HUES48 (cell line): Measurements from ENCODE around the gene OGFOD2.
"Not testable (repeated sequence)": the region's sequence is repeated elsewhere in the genome, so short reads cannot be mapped to it uniquely, and the experiment has no call there.

ENCODE experiments used
- H3K27ac ChIP-seq: one replicate; pipeline ENCODE4 v1.7.0; 2013; ENCODE audit warnings: low read depth, low read length, inconsistent platforms
- H3K27me3 ChIP-seq: 2 replicates; pipeline ENCODE4 v1.6.1; 2013; ENCODE audit warnings: mild to moderate bottlenecking, low read length; ENCODE audit not compliant: control insufficient read depth, insufficient read depth
- H3K36me3 ChIP-seq: 2 replicates; pipeline ENCODE4 v1.6.1; 2013; ENCODE audit warnings: low read length; ENCODE audit not compliant: control insufficient read depth, insufficient read depth
- H3K4me1 ChIP-seq: 2 replicates; pipeline ENCODE4 v1.6.1; 2013; ENCODE audit warnings: mild to moderate bottlenecking, low read length; ENCODE audit not compliant: control insufficient read depth, insufficient read depth
- H3K4me3 ChIP-seq: 2 replicates; pipeline ENCODE4 v1.5.1; 2013; ENCODE audit warnings: mild to moderate bottlenecking, low read depth, low read length
- H3K9ac ChIP-seq: 2 replicates; pipeline ENCODE4 v1.6.1; 2013; ENCODE audit warnings: mild to moderate bottlenecking, low read depth, low read length, moderate library complexity
- H3K9me3 ChIP-seq: 2 replicates; pipeline ENCODE4 v1.6.1; 2013; ENCODE audit warnings: low read length; ENCODE audit not compliant: control insufficient read depth, insufficient read depth

OGFOD2 gene

DNA sequence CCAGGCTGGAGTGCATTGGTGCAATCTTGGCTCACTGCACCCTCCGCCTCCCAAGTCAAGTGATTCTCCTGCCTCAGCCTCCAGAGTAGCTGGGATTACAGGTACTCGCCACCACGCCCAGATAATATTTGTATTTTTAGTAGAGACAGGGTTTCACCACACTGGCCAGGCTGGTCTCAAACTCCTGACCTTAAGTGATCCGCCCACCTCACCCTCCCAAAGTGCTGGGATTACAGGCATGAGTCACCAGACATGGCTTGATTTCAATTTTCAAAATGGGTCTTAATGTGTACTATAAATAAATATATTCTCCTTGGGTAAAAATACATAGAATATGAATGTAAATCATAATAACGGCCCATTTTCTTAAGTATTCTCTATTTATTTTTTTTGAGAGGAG, 33.7 kb upstream of the OGFOD2 start:
- H3K4me3 ChIP-seq, H3K9ac ChIP-seq, H3K27ac ChIP-seq, H3K9me3 ChIP-seq, H3K4me1 ChIP-seq, H3K27me3 ChIP-seq, H3K36me3 ChIP-seq: not testable (repeated sequence)

DNA sequence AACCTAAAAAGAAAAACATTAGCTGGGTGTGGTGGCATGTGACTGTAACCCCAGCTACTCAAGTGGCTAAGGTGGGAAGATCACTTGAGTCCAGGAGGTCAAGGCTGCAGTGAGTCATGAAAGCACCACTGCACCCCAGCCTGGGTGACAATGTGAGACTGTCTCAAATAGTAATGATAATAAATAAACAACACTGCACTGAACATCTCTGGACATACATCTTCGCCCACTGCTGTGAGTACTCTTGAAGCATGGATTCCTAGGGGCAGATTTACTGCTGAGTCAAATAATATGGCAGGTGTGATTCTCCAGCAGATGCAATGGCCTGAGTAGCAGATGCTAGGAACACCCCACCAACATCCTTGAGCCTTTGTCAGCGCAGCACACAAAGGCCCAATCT, 32.4 kb upstream of the OGFOD2 start:
- Histone ChIP-seq H3K9me3 (no peaks in the 10 kb centered on the region), H3K27me3 (no peaks in the 10 kb centered on the region), H3K4me1 (no peaks in the 10 kb centered on the region), H3K9ac (no peak overlapping the region), H3K4me3 (no peak overlapping the region), H3K36me3 (no peaks in the 10 kb centered on the region), H3K27ac (no peak overlapping the region)

DNA sequence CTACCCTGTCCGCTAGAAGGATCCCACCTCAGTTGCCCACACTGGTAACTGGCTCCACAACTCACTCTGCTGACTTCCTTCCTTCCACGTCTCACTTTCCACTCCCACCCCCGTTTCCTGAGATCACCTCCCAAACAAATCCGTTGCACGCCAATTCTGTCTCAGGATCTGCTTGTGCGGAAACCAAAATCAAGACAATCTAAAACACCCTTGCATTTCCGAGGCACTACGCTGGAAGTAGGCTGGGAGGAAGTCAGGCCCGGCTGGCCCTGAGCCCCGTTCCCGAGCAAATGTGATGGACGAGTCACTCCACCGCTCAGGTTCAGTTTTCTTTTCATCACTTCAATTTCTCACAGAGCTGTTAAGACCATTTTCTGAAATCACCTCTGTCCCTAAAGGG, 31.8 kb upstream of the OGFOD2 start:
- no peak overlapping the region for H3K4me3 ChIP-seq
- no peak overlapping the region for H3K27ac ChIP-seq
- H3K36me3 ChIP-seq, result no peaks in the 10 kb centered on the region
- no peaks in the 10 kb centered on the region for H3K9me3 ChIP-seq
- no peaks in the 10 kb centered on the region for H3K4me1 ChIP-seq
- no peaks in the 10 kb centered on the region for H3K27me3 ChIP-seq
- no peak overlapping the region for H3K9ac ChIP-seq

DNA sequence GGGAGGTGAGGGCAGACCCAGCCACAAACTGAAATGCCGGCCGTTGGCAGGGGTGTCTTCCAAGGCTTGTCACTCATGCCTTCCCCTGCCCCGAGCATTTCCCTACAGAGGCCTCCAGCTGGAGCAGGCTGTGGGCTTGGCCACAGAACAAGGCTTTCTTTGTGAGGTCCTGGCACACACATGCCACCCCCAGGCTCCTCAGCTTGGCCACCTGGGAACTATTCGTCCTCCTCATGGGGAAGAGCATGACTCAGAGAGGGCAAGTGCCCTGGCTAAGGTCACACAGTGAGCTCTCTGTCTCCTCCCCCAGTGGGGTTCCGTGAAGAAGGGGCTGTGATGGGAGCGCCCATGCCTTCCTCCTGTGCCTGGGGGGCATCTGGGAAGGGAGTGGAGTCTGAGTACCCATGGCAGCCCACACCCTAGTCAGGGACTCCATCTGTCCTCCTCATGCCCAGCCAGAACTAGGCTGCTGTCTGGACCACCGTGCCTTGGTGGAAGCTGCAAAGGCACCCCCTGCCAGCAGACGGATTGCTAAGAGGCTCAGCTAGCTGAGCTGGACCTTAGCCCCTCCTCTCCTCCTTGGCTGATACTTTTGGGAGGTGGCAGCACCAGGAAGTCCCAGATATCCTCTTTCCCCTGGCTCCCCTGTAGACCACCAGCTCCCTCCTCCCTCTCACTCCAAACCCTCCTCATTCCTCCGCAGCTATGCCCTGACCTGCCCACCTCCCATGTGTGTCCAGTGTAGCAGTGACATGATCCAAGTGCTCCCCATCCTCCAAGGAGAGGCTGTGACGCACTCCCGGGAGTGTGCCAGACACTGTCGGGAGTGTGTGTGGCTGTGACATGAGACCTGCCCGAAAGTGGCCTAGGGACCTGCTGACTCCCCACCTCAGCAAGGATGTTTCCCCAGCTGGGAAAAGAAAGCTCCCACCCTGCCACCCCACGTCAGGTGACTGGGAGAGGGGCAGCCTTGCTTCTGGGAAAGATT, 30.1 kb upstream of the OGFOD2 start:
- Histone ChIP-seq H3K9ac (no peak overlapping the region), H3K27ac (no peak overlapping the region)

DNA sequence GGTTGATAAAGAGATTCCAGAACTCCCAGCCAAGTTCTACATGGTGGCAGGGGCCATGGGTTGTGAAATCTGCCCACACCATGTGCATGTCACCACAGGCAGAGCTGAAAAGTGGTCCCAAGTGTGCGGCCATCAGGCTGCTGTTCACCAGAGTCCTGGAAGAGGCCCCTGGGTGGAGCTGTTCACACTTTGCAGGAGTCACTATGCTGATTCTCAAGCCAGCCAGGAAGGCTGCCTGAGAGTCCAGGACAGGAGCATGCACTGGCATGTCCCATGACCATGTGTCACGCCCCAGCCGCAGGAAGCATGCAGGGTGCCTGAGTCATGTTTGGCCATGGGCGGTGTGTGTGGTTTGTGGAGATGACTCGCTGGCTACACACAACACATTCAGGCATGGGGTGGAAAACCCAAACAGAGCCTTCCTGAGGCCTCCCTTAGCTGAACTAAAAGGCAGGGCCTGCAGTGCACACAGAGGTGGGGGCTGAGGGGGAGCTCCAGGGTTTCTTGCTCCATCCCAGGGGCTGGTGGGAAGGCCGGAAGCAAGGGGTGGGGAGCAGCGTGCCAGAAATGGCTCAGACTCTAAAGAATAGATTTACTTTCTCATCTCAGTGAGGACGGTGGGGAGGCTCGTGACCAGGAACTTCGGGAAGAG, 28.2 kb upstream of the OGFOD2 start:
- H3K27ac ChIP-seq, result no peak overlapping the region
- H3K9me3 ChIP-seq, result no peaks in the 10 kb centered on the region
- no peaks in the 10 kb centered on the region for H3K36me3 ChIP-seq
- no peak overlapping the region for H3K4me3 ChIP-seq
- H3K4me1 ChIP-seq, result no peaks in the 10 kb centered on the region
- H3K27me3 ChIP-seq, result no peaks in the 10 kb centered on the region
- H3K9ac ChIP-seq, result no peak overlapping the region

More for the DNA sequence above, 30.1 kb upstream of the OGFOD2 start:
- Histone ChIP-seq H3K9me3 (no peaks in the 10 kb centered on the region), H3K27me3 (no peaks in the 10 kb centered on the region), H3K4me1 (no peaks in the 10 kb centered on the region), H3K36me3 (no peaks in the 10 kb centered on the region), H3K4me3 (no peak overlapping the region)

DNA sequence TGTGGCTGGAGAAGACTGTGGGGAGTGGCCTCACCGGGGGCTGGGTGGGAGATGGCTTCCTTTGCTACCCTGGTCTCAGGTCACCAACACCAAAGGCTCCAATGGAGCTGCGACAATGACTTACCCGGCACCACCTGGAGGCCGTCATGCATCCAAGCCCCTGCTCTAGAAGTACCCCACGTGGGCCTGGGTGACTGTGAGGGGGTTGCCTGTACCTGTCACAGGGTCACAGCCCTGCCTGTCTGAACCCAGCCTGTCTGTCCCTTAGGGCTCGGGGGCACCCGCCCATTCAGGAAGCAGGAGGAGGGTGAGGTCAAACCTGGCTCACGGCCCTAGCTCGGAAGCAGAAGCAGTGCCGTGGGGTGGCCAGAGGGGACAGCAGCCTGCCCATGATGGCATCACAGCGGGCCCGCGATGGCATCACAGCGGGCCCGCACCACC, 27.7 kb upstream of the OGFOD2 start:
- Histone ChIP-seq H3K9me3 (no peaks in the 10 kb centered on the region), H3K4me1 (no peaks in the 10 kb centered on the region)

DNA sequence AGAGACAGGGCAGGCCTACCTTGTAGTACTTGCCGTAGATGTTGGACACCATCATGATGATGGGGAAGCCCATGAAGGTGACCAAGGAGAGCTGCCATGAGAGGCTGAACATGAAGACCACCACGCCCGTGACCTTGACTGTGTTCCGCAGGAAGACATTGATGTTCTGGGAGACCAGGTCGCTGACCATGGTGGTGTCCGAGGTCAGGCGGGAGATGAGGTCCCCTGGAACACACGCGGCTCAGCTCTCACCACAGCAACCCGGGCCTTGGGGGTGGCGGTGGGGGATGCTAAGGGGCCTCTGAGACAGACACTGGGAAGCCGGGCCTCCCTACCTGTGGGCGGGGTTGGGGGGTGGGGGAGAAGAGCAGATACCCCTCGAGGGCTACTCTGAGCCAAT, 26.4 kb upstream of the OGFOD2 start:
- Histone ChIP-seq H3K4me3 (no peak overlapping the region), H3K36me3 (no peaks in the 10 kb centered on the region), H3K9ac (no peak overlapping the region), H3K9me3 (no peaks in the 10 kb centered on the region), H3K4me1 (no peaks in the 10 kb centered on the region), H3K27ac (no peak overlapping the region), H3K27me3 (no peaks in the 10 kb centered on the region)

More for the DNA sequence above, 27.7 kb upstream of the OGFOD2 start:
- Histone ChIP-seq H3K27me3 (no peaks in the 10 kb centered on the region), H3K4me3 (no peak overlapping the region), H3K9ac (no peak overlapping the region), H3K27ac (no peak overlapping the region), H3K36me3 (no peaks in the 10 kb centered on the region)

DNA sequence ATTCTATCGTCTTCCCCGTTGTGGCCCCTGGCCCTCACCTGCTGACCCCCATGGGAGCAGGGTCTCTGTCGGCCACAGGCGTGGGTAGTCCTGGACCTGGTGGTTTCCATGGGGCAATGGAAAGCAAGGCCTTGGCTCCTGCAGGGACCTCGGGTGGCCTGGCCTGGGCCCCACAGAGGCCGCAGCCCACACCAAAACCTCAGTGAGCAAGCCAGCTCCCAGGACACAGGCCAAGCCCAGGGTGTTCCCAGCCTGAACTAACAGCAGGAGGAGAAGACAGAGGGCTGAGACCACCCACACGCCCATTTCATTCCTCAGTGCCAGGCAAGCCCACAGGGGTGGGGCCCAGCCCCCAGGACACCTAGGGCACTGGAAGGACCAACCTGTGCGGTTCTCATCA, 25.6 kb upstream of the OGFOD2 start:
- H3K27me3 ChIP-seq, result no peaks in the 10 kb centered on the region
- H3K9me3 ChIP-seq, result no peaks in the 10 kb centered on the region
- no peak overlapping the region for H3K27ac ChIP-seq
- H3K4me1 ChIP-seq, result no peaks in the 10 kb centered on the region
- no peak overlapping the region for H3K9ac ChIP-seq
- H3K4me3 ChIP-seq, result no peak overlapping the region
- H3K36me3 ChIP-seq, result no peaks in the 10 kb centered on the region

DNA sequence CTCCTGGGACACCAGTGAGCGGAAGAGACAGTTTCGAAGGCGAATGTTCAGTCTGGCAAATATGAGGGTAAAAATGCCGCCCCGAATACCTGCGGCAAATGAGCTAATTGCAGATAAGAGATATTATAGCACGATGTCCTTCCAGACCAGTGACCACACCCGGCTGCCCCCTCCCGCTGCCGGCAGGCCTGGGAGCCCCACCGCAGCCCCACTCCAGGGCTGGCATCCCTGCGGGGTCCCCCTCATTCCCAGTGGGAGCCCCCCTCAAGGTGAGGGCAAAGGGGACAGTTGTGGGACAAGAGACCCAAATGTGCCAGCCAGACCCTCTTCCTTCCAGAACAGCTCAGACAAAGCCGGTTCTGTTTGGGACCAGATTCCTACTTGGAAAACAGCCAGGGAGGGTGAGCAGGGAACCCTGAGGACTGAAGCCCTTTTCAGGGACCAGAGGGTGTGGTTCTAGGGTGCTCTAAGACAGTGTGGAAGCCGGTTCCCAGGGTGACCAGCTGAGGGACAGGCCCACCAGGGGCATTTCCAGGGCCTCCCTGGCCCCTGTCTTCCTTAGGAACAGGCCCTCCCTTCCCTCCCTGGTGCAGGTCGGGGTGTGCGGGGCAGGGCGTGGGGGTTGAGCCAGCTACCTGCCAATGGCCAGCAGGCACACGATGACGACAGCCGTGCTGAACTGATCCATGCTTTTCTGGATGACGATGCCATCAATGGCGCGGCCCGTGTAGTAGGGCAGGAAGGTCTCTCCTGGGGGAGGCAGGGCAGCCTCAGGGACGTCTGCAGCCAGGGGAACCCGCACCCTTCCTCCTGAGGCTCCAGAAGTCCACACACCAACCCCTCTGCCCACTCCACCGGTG, 25.0 kb upstream of the OGFOD2 start:
- Histone ChIP-seq H3K4me3 (no peak overlapping the region), H3K36me3 (no peaks in the 10 kb centered on the region), H3K9me3 (no peaks in the 10 kb centered on the region), H3K4me1 (no peaks in the 10 kb centered on the region), H3K9ac (no peak overlapping the region), H3K27ac (no peak overlapping the region), H3K27me3 (no peaks in the 10 kb centered on the region)

DNA sequence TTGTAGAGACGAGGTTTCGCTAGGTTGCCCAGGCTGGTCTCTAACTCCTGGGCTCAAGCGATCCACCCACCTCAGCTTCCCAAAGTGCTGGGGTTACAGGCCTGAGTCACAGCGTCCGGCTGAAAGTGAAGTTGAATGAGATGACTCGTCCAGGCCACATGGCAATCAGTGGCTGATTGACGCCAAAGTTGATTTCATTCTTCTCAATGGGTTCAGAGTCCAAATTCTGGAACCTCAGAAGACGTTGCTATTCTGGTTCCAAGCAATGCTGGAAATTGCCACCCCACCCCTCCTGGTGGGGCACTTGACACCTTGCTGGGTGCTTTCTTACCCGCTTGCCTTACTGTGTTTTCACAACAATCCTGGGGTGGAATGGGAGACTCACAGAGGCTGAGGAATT, 23.6 kb upstream of the OGFOD2 start:
- Histone ChIP-seq H3K9ac (no peak overlapping the region), H3K36me3 (no peaks in the 10 kb centered on the region), H3K9me3 (no peaks in the 10 kb centered on the region)

More for the DNA sequence above, 23.6 kb upstream of the OGFOD2 start:
- Histone ChIP-seq H3K4me1 (no peaks in the 10 kb centered on the region), H3K27ac (no peak overlapping the region), H3K27me3 (no peaks in the 10 kb centered on the region), H3K4me3 (no peak overlapping the region)
